HEK293 (cell line): ENCODE results near the gene ARHGAP6.

Source experiments
- CTCF ChIA-PET: fragments of 350-600 bp; formaldehyde crosslinking; extraction: SDS; loops from one replicate; lab custom pipeline; 2021; ENCODE audit warnings: antibody characterized with exemption; lab: Yijun Ruan, JAX
- POLR2A ChIA-PET: fragments of 300-600 bp; formaldehyde crosslinking; extraction: SDS; loops from one replicate; lab custom pipeline; 2020; ENCODE audit warnings: antibody characterized with exemption, inconsistent platforms; lab: Yijun Ruan, JAX
- H3K27ac ChIP-seq: fragments of 200-500 bp; sonication (Bioruptor generic); 2 replicates; pipeline ENCODE4 v1.5.1; 2014; ENCODE audit warnings: low read depth, low read length, control low read depth, inconsistent platforms; ENCODE audit errors: extremely low read depth
- H3K36me3 ChIP-seq, 2 experiments: fragments of 200-500 bp in 1 of 2; sonication (Bioruptor generic) in 1 of 2; 1 replicate in 1 of 2; 2 replicates in 1 of 2; pipeline ENCODE4 v1.5.1; 2014 to 2017; ENCODE audit warnings: inconsistent platforms in 2 of 2, low read length in 2 of 2; ENCODE audit not compliant: control insufficient read depth in 2 of 2, insufficient read depth in 1 of 2
- H3K4me1 ChIP-seq: fragments of 200-500 bp; sonication (Bioruptor generic); 2 replicates; pipeline ENCODE4 v1.5.1; 2014; ENCODE audit warnings: mild to moderate bottlenecking, low read length, inconsistent platforms; ENCODE audit not compliant: control insufficient read depth, insufficient read depth
- H3K4me3 ChIP-seq: 2 replicates; pipeline ENCODE4 v1.5.1; 2011; ENCODE audit warnings: low read depth, mild to moderate bottlenecking, control low read depth, low read length, moderate library complexity
- H3K9me3 ChIP-seq: fragments of 200-500 bp; sonication (Bioruptor generic); 2 replicates; pipeline ENCODE4 v1.5.1; 2014; ENCODE audit warnings: low read depth, low read length, inconsistent platforms; ENCODE audit not compliant: control insufficient read depth, insufficient read depth
- ATF2 ChIP-seq: fragments of 450-650 bp; formaldehyde crosslinking; IDR thresholded peaks from 2 replicates; pipeline ENCODE4 v1.5.1; 2016; ENCODE audit warnings: missing biosample characterization, missing genetic modification characterization, low read depth
- BCL11A ChIP-seq: fragments of 450-650 bp; formaldehyde crosslinking; IDR thresholded peaks from 2 replicates; pipeline ENCODE4 v1.5.1; 2016; ENCODE audit warnings: low read depth, missing biosample characterization, missing genetic modification characterization
- HIC1 ChIP-seq: fragments of 450-650 bp; formaldehyde crosslinking; IDR thresholded peaks from 2 replicates; pipeline ENCODE4 v1.5.1; 2016; ENCODE audit warnings: missing biosample characterization, missing genetic modification characterization
- KLF8 ChIP-seq: fragments of 450-650 bp; formaldehyde crosslinking; IDR thresholded peaks from 2 replicates; pipeline ENCODE4 v1.5.1; 2016; ENCODE audit warnings: missing biosample characterization, missing genetic modification characterization
- KLF9 ChIP-seq: fragments of 450-650 bp; formaldehyde crosslinking; IDR thresholded peaks from 2 replicates; pipeline ENCODE4 v1.5.1; 2016; ENCODE audit warnings: missing biosample characterization, missing genetic modification characterization, low read depth
- ZNF146 ChIP-seq: fragments of 450-650 bp; formaldehyde crosslinking; IDR thresholded peaks from 2 replicates; pipeline ENCODE4 v1.5.1; 2016; ENCODE audit warnings: missing biosample characterization, missing genetic modification characterization
- ZNF157 ChIP-seq: fragments of 450-650 bp; formaldehyde crosslinking; IDR thresholded peaks from 2 replicates; pipeline ENCODE4 v1.5.1; 2016; ENCODE audit warnings: missing biosample characterization, missing genetic modification characterization
- ZNF2 ChIP-seq: fragments of 450-650 bp; formaldehyde crosslinking; IDR thresholded peaks from 2 replicates; pipeline ENCODE4 v1.5.1; 2016; ENCODE audit warnings: missing biosample characterization, missing genetic modification characterization
- ZNF266 ChIP-seq: fragments of 450-650 bp; formaldehyde crosslinking; IDR thresholded peaks from 2 replicates; pipeline ENCODE4 v1.5.1; 2016; ENCODE audit warnings: missing biosample characterization, missing genetic modification characterization, low read depth
- ZNF280D ChIP-seq: fragments of 450-650 bp; formaldehyde crosslinking; IDR thresholded peaks from 2 replicates; pipeline ENCODE4 v1.5.1; 2016; ENCODE audit warnings: missing biosample characterization, missing genetic modification characterization
- ZNF398 ChIP-seq: fragments of 450-650 bp; formaldehyde crosslinking; IDR thresholded peaks from 2 replicates; pipeline ENCODE4 v1.5.1; 2017; ENCODE audit warnings: missing biosample characterization, missing genetic modification characterization
- ZNF510 ChIP-seq: fragments of 450-650 bp; formaldehyde crosslinking; IDR thresholded peaks from 2 replicates; pipeline ENCODE4 v1.5.1; 2018; ENCODE audit warnings: mild to moderate bottlenecking, missing genetic modification characterization, missing biosample characterization; ENCODE audit not compliant: insufficient replicate concordance
- ZNF610 ChIP-seq: fragments of 450-650 bp; formaldehyde crosslinking; IDR thresholded peaks from 2 replicates; pipeline ENCODE4 v1.5.1; 2016; ENCODE audit warnings: missing biosample characterization, missing genetic modification characterization, borderline replicate concordance
- ZNF623 ChIP-seq: fragments of 450-650 bp; formaldehyde crosslinking; IDR thresholded peaks from 2 replicates; pipeline ENCODE4 v1.5.1; 2016; ENCODE audit warnings: missing biosample characterization, missing genetic modification characterization

Gene ARHGAP6

GRCh38 chrX:11541510-11541909 is 124.2 kb downstream of the ARHGAP6 start:
- Histone ChIP-seq H3K36me3 (no peaks in the 10 kb centered on the region), H3K9me3 (no peaks in the 10 kb centered on the region), H3K4me3 (no peak overlapping the region), H3K27ac (no peak overlapping the region), H3K4me1 (no peaks in the 10 kb centered on the region)
- POLR2A ChIA-PET = no interaction called here
- TF ChIP-seq ZNF510 (tag by site-specific recombination) (no peak), ZNF146 (tag by site-specific recombination) (no peak), KLF9 (tag by site-specific recombination) (no peak), ZNF2 (tag by site-specific recombination) (no peak)
- CTCF ChIA-PET = interaction anchor here (0.8 to 0.9 kb wide), 2 partner anchors 9 to 228 kb away, joined by 4 to 5 read pairs; no protein-coding TSS in a partner anchor

- CTCF ChIA-PET = interaction anchor here (0.9 kb wide), 1 partner anchor 229 kb away, joined by 5 read pairs; no protein-coding TSS in a partner anchor
- Histone ChIP-seq H3K4me1 (no peaks in the 10 kb centered on the region), H3K27ac (no peak overlapping the region)
- TF ChIP-seq KLF8 (tag by site-specific recombination) = no peak
- TF ChIP-seq BCL11A (tag by site-specific recombination) = no peak
- TF ChIP-seq ZNF610 (tag by site-specific recombination) = no peak
- TF ChIP-seq ZNF398 = no peak
- no peak for TF ChIP-seq ZNF266 (tag by site-specific recombination)
- TF ChIP-seq ZNF146 (tag by site-specific recombination) = no peak
- no peak for TF ChIP-seq ZNF623 (tag by site-specific recombination)
- no peak for TF ChIP-seq ATF2 (tag by site-specific recombination)
- TF ChIP-seq ZNF280D (tag by site-specific recombination) = no peak
- TF ChIP-seq ZNF157 (tag by site-specific recombination) = no peak
- no peak for TF ChIP-seq HIC1 (tag by site-specific recombination)
- TF ChIP-seq, all 188 proteins: peak for 0
- H3K36me3 ChIP-seq = no peaks in the 10 kb centered on the region
- POLR2A ChIA-PET = interaction anchor here (0.6 kb wide), 1 partner anchor 192 kb away, joined by 3 read pairs; no protein-coding TSS in a partner anchor
- H3K4me3 ChIP-seq = no peak overlapping the region
- H3K9me3 ChIP-seq = no peaks in the 10 kb centered on the region
Measured at GRCh38 chrX:11540532-11541377, 125.0 kb downstream of the ARHGAP6 start.
